LNCaP clone FGC (cell line): Measurements from ENCODE around the gene WNK4.
"Not testable (repeated sequence)": the region's sequence is repeated elsewhere in the genome, so short reads cannot be mapped to it uniquely, and the experiment has no call there.

Experiments
- DNase-seq: peaks from one replicate; pipeline ENCODE4 v3.0.0-alpha.2; 2011; ENCODE audit warnings: low read depth
- H3K4me3 ChIP-seq: 2 replicates; pipeline ENCODE4 v1.5.1; 2011; ENCODE audit warnings: mild to moderate bottlenecking, low read depth, low read length, control low read depth
- CTCF ChIP-seq: IDR thresholded peaks from 2 replicates; pipeline ENCODE4 v1.5.1; 2012; ENCODE audit warnings: mild to moderate bottlenecking; ENCODE audit not compliant: control insufficient read depth, insufficient read depth; ENCODE audit errors: extremely low read depth

Gene WNK4

GRCh38 chr17:42760652-42761581 lies 19.5 kb upstream of the WNK4 start, which contains the start of gene RAMP2:
TSS of gene RAMP2 (plus strand) at chr17:42761227. CDS start at chr17:42761262, 35 bp downstream.
- no peak for TF ChIP-seq CTCF
- DNase-seq = no peak
- H3K4me3 ChIP-seq = no peak within 1 kb of the TSS

GRCh38 chr17:42761638-42762037 lies 18.8 kb upstream of the WNK4 start:
- no peak for DNase-seq
- TF ChIP-seq CTCF = no peak
- H3K4me3 ChIP-seq = no peak overlapping the region

- H3K4me3 ChIP-seq = no peak overlapping the region
- no peak for DNase-seq
- TF ChIP-seq CTCF = no peak
Measured at GRCh38 chr17:42766124-42766523, 14.3 kb upstream of the WNK4 start.

- no peak for TF ChIP-seq CTCF
- H3K4me3 ChIP-seq = no peak overlapping the region
- no peak for DNase-seq
Measured at GRCh38 chr17:42767512-42767911, 12.9 kb upstream of the WNK4 start.

- not testable (repeated sequence) for H3K4me3 ChIP-seq, DNase-seq
Measured at GRCh38 chr17:42768006-42768405, 12.4 kb upstream of the WNK4 start.

- not testable (repeated sequence) for DNase-seq, H3K4me3 ChIP-seq
Measured at GRCh38 chr17:42769964-42770363, 10.4 kb upstream of the WNK4 start.

GRCh38 chr17:42772945-42773289 lies 7.5 kb upstream of the WNK4 start:
- peak overlapping the region; percentile 87 for H3K4me3 ChIP-seq
- DNase-seq = no peak
- no peak for TF ChIP-seq CTCF
